ENCODE results near the gene GYG2.
"Not testable (repeated sequence)": the region's sequence is repeated elsewhere in the genome, so short reads cannot be mapped to it uniquely, and the experiment has no call there.

GYG2 gene

GRCh38 chrX:2799369-2799768 is 29.4 kb upstream of the GYG2 start:
- no peaks in the 10 kb centered on the region for H3K4me1 ChIP-seq (ENCODE audit: control insufficient read depth, insufficient read depth, low read length)
- no peaks in the 10 kb centered on the region for H3K36me3 ChIP-seq (ENCODE audit: control insufficient read depth, insufficient read depth, low read length)
- no peak overlapping the region for H3K27ac ChIP-seq (ENCODE audit: low read depth, low read length)
- H3K27me3 ChIP-seq (ENCODE audit: control insufficient read depth, insufficient read depth, low read length) = no peaks in the 10 kb centered on the region
- H3K9ac ChIP-seq (ENCODE audit: low read length) = no peak overlapping the region
- no peak overlapping the region for H3K4me3 ChIP-seq (ENCODE audit: low read length)

DNA sequence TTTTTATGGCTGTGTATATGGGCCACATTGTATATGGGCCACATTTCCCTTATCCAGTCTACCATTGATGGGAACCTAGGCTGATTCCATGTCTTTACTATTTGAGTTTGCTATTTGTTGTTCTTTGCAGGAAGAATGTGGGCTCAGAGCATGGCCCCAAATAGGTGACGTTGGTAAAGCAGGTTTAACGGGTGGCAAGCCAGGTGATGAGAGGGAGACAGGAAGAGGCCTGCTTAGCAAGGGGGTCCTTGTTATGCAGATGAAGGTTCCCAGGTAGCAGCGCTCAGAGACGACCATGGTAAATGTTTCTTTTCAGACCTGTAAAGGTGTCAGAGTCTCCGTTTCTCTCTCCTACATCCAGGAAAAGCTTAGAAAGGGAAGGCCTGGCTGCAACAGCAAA is 28.8 kb upstream of the GYG2 start:
- H3K27me3 ChIP-seq (ENCODE audit: control insufficient read depth, insufficient read depth, low read length); H3K9ac ChIP-seq (ENCODE audit: low read length); H3K4me1 ChIP-seq (ENCODE audit: control insufficient read depth, insufficient read depth, low read length); H3K36me3 ChIP-seq (ENCODE audit: control insufficient read depth, insufficient read depth, low read length); H3K27ac ChIP-seq (ENCODE audit: low read depth, low read length); H3K4me3 ChIP-seq (ENCODE audit: low read length): not testable (repeated sequence)

- H3K4me3 ChIP-seq (ENCODE audit: low read length) = no peak overlapping the region
- no peaks in the 10 kb centered on the region for H3K4me1 ChIP-seq (ENCODE audit: control insufficient read depth, insufficient read depth, low read length)
- no peaks in the 10 kb centered on the region for H3K36me3 ChIP-seq (ENCODE audit: control insufficient read depth, insufficient read depth, low read length)
- no peak overlapping the region for H3K9ac ChIP-seq (ENCODE audit: low read length)
- H3K27ac ChIP-seq (ENCODE audit: low read depth, low read length) = no peak overlapping the region
- no peaks in the 10 kb centered on the region for H3K27me3 ChIP-seq (ENCODE audit: control insufficient read depth, insufficient read depth, low read length)
Measured at GRCh38 chrX:2801223-2801622, 27.5 kb upstream of the GYG2 start.

GRCh38 chrX:2802376-2803090 is 26.2 kb upstream of the GYG2 start:
- not testable (repeated sequence) for H3K27ac ChIP-seq (ENCODE audit: low read depth, low read length); H3K9ac ChIP-seq (ENCODE audit: low read length); H3K4me3 ChIP-seq (ENCODE audit: low read length)

DNA sequence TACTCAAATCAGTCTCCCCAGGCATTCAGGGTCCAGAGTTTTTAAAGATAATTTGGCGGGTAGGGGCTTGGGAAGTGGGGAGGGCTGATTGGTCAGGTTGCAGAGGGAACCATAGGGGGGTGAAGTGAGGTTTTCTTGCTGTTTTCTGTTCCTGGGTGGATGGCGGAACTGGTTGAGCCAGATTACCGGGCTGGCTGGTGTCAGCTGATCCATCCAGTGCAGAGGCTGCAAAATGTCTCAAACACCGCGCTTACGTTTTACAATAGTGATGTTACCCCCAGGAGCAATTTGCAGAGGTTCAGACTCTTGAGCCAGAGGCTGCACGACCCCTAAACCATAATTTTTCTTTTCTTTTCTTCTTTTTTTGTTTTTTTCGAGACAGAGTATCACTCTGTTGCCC is 25.2 kb upstream of the GYG2 start:
- H3K27ac ChIP-seq (ENCODE audit: low read depth, low read length); H3K4me3 ChIP-seq (ENCODE audit: low read length); H3K9ac ChIP-seq (ENCODE audit: low read length); H3K4me1 ChIP-seq (ENCODE audit: control insufficient read depth, insufficient read depth, low read length); H3K27me3 ChIP-seq (ENCODE audit: control insufficient read depth, insufficient read depth, low read length); H3K36me3 ChIP-seq (ENCODE audit: control insufficient read depth, insufficient read depth, low read length): not testable (repeated sequence)

More at GRCh38 chrX:2802376-2803090, 26.2 kb upstream of the GYG2 start:
- not testable (repeated sequence) for H3K36me3 ChIP-seq (ENCODE audit: control insufficient read depth, insufficient read depth, low read length); H3K27me3 ChIP-seq (ENCODE audit: control insufficient read depth, insufficient read depth, low read length); H3K4me1 ChIP-seq (ENCODE audit: control insufficient read depth, insufficient read depth, low read length)

DNA sequence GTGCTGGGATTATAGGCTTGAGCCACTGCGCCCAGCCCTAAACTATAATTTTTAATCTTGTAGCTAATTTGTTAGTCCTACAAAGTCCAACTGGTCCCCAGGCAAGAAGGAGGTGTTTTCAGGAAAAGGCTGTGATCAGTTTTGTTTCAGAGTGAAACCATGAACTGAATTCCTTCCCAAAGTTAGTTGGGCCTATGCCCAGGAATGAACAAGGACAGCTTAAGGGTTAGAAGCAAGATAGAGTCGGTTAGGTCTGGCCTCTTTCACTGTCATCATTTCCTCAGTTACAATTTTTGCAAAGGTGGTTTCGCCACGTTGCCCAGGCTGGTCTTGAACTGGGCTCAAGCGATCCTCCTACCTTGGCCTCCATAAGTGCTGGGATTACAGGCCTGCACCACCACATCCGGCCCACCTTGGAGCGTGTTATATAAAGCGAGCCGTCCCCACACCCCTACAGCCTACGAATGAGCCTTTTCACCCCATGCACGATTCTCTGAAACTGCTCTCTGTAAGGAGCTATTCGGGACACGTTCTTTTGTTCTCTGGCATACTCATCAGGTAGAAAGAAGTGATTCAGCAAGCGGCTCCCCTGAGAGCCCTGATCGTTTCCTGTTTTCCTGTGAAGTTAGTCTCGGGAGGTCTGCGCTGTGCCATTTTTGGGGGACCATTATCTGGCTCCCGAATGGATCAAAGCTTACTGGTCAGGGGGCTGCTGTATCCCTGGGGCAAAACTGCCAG is 24.5 kb upstream of the GYG2 start:
- not testable (repeated sequence) for H3K9ac ChIP-seq (ENCODE audit: low read length); H3K27ac ChIP-seq (ENCODE audit: low read depth, low read length); H3K27me3 ChIP-seq (ENCODE audit: control insufficient read depth, insufficient read depth, low read length); H3K4me3 ChIP-seq (ENCODE audit: low read length); H3K36me3 ChIP-seq (ENCODE audit: control insufficient read depth, insufficient read depth, low read length); H3K4me1 ChIP-seq (ENCODE audit: control insufficient read depth, insufficient read depth, low read length)

- H3K27ac ChIP-seq (ENCODE audit: low read depth, low read length); H3K4me1 ChIP-seq (ENCODE audit: control insufficient read depth, insufficient read depth, low read length); H3K9ac ChIP-seq (ENCODE audit: low read length); H3K36me3 ChIP-seq (ENCODE audit: control insufficient read depth, insufficient read depth, low read length); H3K4me3 ChIP-seq (ENCODE audit: low read length); H3K27me3 ChIP-seq (ENCODE audit: control insufficient read depth, insufficient read depth, low read length): not testable (repeated sequence)
Measured at GRCh38 chrX:2804858-2805257, 23.9 kb upstream of the GYG2 start.

DNA sequence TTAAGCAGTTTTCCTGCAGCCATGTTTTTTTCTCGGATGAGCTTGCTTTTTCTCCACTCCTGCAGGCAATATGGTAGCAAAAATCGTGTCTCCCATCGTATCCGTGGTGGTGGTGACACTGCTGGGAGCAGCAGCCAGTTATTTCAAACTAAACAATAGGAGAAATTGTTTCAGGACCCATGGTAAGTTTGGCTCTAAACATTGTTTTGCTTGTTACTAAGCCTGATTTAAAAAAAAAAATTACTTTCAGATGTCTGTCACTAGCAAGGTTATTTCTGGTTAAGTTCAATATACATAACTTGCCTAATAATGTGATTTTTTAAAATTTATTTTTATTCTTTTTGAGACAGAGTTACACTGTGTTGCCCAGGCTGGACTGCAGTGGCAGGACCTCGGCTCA is 17.5 kb upstream of the GYG2 start:
- H3K36me3 ChIP-seq (ENCODE audit: control insufficient read depth, insufficient read depth, low read length) = no peaks in the 10 kb centered on the region
- H3K4me3 ChIP-seq (ENCODE audit: low read length) = no peak overlapping the region
- H3K9ac ChIP-seq (ENCODE audit: low read length) = no peak overlapping the region
- H3K4me1 ChIP-seq (ENCODE audit: control insufficient read depth, insufficient read depth, low read length) = no peaks in the 10 kb centered on the region
- no peak overlapping the region for H3K27ac ChIP-seq (ENCODE audit: low read depth, low read length)
- H3K27me3 ChIP-seq (ENCODE audit: control insufficient read depth, insufficient read depth, low read length) = no peaks in the 10 kb centered on the region

DNA sequence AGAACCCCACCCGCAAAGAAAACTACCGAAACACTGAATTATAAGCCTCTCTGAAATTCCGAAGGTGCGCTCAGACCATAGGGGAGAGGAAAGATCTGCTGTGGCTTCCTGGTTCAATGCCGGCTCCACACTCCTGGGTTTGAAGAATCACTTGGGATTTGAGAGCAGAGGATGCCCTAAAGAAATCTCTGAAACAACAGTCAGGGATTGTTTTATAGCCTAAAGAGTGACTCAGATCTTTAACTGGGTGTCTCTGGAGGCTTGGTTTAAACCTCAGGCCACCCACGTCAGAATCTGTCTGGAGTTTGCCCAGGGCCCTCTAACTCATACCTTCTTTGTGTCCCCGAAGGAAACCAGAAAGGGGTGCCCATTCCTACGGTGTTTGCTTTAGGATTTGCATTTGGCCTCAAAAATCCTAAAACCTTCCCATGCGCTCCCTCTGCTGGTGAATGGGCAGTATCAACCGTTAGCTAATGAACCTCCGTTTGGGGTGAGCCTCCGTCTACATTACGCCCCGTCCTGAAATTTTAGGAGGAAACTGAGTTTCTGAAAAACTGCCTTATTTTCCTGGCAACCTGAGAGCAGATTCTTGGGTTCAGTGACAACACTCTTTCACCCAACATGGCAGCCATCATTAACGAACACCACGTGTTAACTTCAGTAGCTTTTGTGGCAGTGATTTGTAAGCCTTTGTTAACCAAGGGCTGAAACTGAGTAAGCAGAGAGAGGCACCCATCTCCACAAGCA is 16.4 kb upstream of the GYG2 start:
- H3K27me3 ChIP-seq (ENCODE audit: control insufficient read depth, insufficient read depth, low read length); H3K36me3 ChIP-seq (ENCODE audit: control insufficient read depth, insufficient read depth, low read length); H3K9ac ChIP-seq (ENCODE audit: low read length); H3K4me1 ChIP-seq (ENCODE audit: control insufficient read depth, insufficient read depth, low read length); H3K27ac ChIP-seq (ENCODE audit: low read depth, low read length): not testable (repeated sequence)
- peak overlapping the region; percentile 0 for H3K4me3 ChIP-seq (ENCODE audit: low read length)

GRCh38 chrX:2817036-2817435 is 11.7 kb upstream of the GYG2 start:
- no peaks in the 10 kb centered on the region for H3K27me3 ChIP-seq (ENCODE audit: control insufficient read depth, insufficient read depth, low read length)
- no peak overlapping the region for H3K27ac ChIP-seq (ENCODE audit: low read depth, low read length)

GRCh38 chrX:2819345-2820135 is 9.2 kb upstream of the GYG2 start:
- Histone ChIP-seq H3K4me1 (ENCODE audit: control insufficient read depth, insufficient read depth, low read length) (no peaks in the 10 kb centered on the region), H3K9ac (ENCODE audit: low read length) (no peak overlapping the region), H3K4me3 (ENCODE audit: low read length) (no peak overlapping the region), H3K27ac (ENCODE audit: low read depth, low read length) (no peak overlapping the region), H3K36me3 (ENCODE audit: control insufficient read depth, insufficient read depth, low read length) (no peaks in the 10 kb centered on the region), H3K27me3 (ENCODE audit: control insufficient read depth, insufficient read depth, low read length) (no peaks in the 10 kb centered on the region)

More at GRCh38 chrX:2817036-2817435, 11.7 kb upstream of the GYG2 start:
- no peaks in the 10 kb centered on the region for H3K4me1 ChIP-seq (ENCODE audit: control insufficient read depth, insufficient read depth, low read length)
- H3K9ac ChIP-seq (ENCODE audit: low read length) = no peak overlapping the region
- H3K4me3 ChIP-seq (ENCODE audit: low read length) = no peak overlapping the region
- H3K36me3 ChIP-seq (ENCODE audit: control insufficient read depth, insufficient read depth, low read length) = no peaks in the 10 kb centered on the region

DNA sequence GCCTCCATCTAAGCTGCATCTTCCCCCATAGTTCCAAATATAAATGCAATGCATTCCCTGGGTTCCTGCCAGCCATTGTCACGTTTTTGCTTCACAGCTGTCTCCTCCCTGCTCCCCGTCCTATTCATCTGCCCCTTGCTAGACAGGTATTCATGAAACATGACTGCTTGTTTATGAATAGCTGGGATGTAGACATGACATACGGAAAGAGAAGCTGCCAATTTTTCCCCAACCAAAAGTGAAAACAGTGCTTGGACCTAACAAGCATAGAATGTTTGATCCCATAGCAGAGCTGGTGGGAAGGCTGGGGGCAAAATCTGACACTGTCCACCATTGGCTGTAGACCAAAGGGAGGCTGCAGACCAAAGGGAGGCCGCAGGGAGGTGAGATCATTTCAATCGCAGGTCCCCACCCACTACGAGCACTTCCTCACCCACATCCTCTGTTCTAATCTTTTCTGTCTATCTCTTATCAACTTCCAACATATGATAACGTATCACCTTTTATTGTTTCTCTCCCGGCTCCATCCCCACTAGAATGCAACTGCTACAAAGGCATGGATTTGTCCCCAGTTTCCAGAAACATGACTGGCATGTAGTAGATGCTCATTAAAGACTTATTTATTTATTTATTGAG is 8.5 kb upstream of the GYG2 start:
- H3K27ac ChIP-seq (ENCODE audit: low read depth, low read length) = no peak overlapping the region
- H3K4me1 ChIP-seq (ENCODE audit: control insufficient read depth, insufficient read depth, low read length) = no peaks in the 10 kb centered on the region
- no peak overlapping the region for H3K9ac ChIP-seq (ENCODE audit: low read length)
- no peaks in the 10 kb centered on the region for H3K36me3 ChIP-seq (ENCODE audit: control insufficient read depth, insufficient read depth, low read length)
- no peak overlapping the region for H3K4me3 ChIP-seq (ENCODE audit: low read length)
- H3K27me3 ChIP-seq (ENCODE audit: control insufficient read depth, insufficient read depth, low read length) = no peaks in the 10 kb centered on the region
